ENCODE measurements around the gene KRT24.
"Not testable (repeated sequence)": the region's sequence is repeated elsewhere in the genome, so short reads cannot be mapped to it uniquely, and the experiment has no call there.

Gene KRT24

GRCh38 chr17:40703652-40704051 lies at the start of gene KRT24:
Gene KRT24, minus strand, starts transcription at chr17:40703752. Its CDS starts 59 bp downstream, at chr17:40703693.
- no peak for TF ChIP-seq SUZ12 (IDR thresholded peaks at IDR 0.05; ENCODE audit: extremely low read depth, insufficient read depth, insufficient read length)
- TF ChIP-seq YY1 (IDR thresholded peaks at IDR 0.05; ENCODE audit: insufficient read depth, insufficient read length) = no peak
- TF ChIP-seq ZNF274 (IDR thresholded peaks at IDR 0.05; ENCODE audit: low read depth, low read length) = no peak
- no peaks in the 10 kb centered on the region for H3K36me3 ChIP-seq (ENCODE audit: insufficient read depth, insufficient read length, low read length)
- H3K9ac ChIP-seq (ENCODE audit: insufficient read length, low read depth) = no peak within 1 kb of the TSS

GRCh38 chr17:40751065-40751464 lies 47.5 kb upstream of the KRT24 start:
- no peak for DNase-seq (ENCODE audit: low read depth, low spot score)

More at GRCh38 chr17:40703652-40704051, at the start of gene KRT24:
- DNase-seq (ENCODE audit: low read depth, low spot score) = no peak
- Histone ChIP-seq H3K27me3 (ENCODE audit: insufficient read depth, insufficient read length) (no peaks in the 10 kb centered on the region), H3K4me1 (ENCODE audit: insufficient read depth, insufficient read length) (no peaks in the 10 kb centered on the region), H3K9me3 (ENCODE audit: insufficient read depth, low read length) (no peaks in the 10 kb centered on the region), H3K4me3 (ENCODE audit: insufficient read length, low read depth) (no peak within 1 kb of the TSS)

GRCh38 chr17:40750391-40750790 lies 46.8 kb upstream of the KRT24 start:
- H3K9ac ChIP-seq (ENCODE audit: insufficient read length, low read depth) = no peak overlapping the region
- DNase-seq (ENCODE audit: low read depth, low spot score) = no peak
- no peaks in the 10 kb centered on the region for H3K27me3 ChIP-seq (ENCODE audit: insufficient read depth, insufficient read length)
- H3K4me3 ChIP-seq (ENCODE audit: insufficient read length, low read depth) = no peak overlapping the region
- H3K36me3 ChIP-seq (ENCODE audit: insufficient read depth, insufficient read length, low read length) = no peaks in the 10 kb centered on the region
- no peaks in the 10 kb centered on the region for H3K9me3 ChIP-seq (ENCODE audit: insufficient read depth, low read length)
- no peak for TF ChIP-seq YY1 (IDR thresholded peaks at IDR 0.05; ENCODE audit: insufficient read depth, insufficient read length)
- TF ChIP-seq SUZ12 (IDR thresholded peaks at IDR 0.05; ENCODE audit: extremely low read depth, insufficient read depth, insufficient read length) = no peak
- no peak for TF ChIP-seq ZNF274 (IDR thresholded peaks at IDR 0.05; ENCODE audit: low read depth, low read length)
- no peaks in the 10 kb centered on the region for H3K4me1 ChIP-seq (ENCODE audit: insufficient read depth, insufficient read length)

More at GRCh38 chr17:40751065-40751464, 47.5 kb upstream of the KRT24 start:
- Histone ChIP-seq H3K9me3 (ENCODE audit: insufficient read depth, low read length) (no peaks in the 10 kb centered on the region), H3K27me3 (ENCODE audit: insufficient read depth, insufficient read length) (no peaks in the 10 kb centered on the region), H3K9ac (ENCODE audit: insufficient read length, low read depth) (no peak overlapping the region), H3K4me1 (ENCODE audit: insufficient read depth, insufficient read length) (no peaks in the 10 kb centered on the region), H3K36me3 (ENCODE audit: insufficient read depth, insufficient read length, low read length) (no peaks in the 10 kb centered on the region), H3K4me3 (ENCODE audit: insufficient read length, low read depth) (no peak overlapping the region)
- no peak for TF ChIP-seq SUZ12 (IDR thresholded peaks at IDR 0.05; ENCODE audit: extremely low read depth, insufficient read depth, insufficient read length)
- TF ChIP-seq ZNF274 (IDR thresholded peaks at IDR 0.05; ENCODE audit: low read depth, low read length) = no peak
- TF ChIP-seq YY1 (IDR thresholded peaks at IDR 0.05; ENCODE audit: insufficient read depth, insufficient read length) = no peak

GRCh38 chr17:40748666-40749065 lies 45.1 kb upstream of the KRT24 start:
- H3K9me3 ChIP-seq (ENCODE audit: insufficient read depth, low read length); DNase-seq (ENCODE audit: low read depth, low spot score); H3K4me1 ChIP-seq (ENCODE audit: insufficient read depth, insufficient read length); H3K27me3 ChIP-seq (ENCODE audit: insufficient read depth, insufficient read length); H3K4me3 ChIP-seq (ENCODE audit: insufficient read length, low read depth); H3K36me3 ChIP-seq (ENCODE audit: insufficient read depth, insufficient read length, low read length); H3K9ac ChIP-seq (ENCODE audit: insufficient read length, low read depth): not testable (repeated sequence)

DNA sequence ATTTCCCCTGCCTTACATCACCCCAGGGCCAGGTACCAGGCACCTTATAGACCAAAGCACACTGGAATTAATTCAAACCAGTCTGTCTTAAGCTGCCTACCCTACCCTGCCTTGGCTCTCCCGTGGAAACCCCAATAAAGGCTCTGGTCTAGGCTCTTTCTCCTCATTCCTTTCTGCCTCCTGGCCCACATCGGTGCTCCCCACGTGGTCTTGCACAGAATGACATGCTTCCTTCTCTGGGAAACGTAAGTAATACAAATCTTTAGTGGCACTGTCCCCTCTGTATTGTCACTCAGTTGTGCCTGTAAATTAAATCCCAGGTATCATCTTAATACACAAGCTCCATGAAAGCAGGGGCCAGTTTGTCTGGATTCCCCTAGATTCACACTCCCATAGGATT lies 35.0 kb upstream of the KRT24 start:
- no peak for DNase-seq (ENCODE audit: low read depth, low spot score)
- Histone ChIP-seq H3K36me3 (ENCODE audit: insufficient read depth, insufficient read length, low read length) (no peaks in the 10 kb centered on the region), H3K9me3 (ENCODE audit: insufficient read depth, low read length) (peaks cover 16% of the 10 kb centered on the region; the same call in 1 of the 2 replicates), H3K4me3 (ENCODE audit: insufficient read length, low read depth) (no peak overlapping the region), H3K4me1 (ENCODE audit: insufficient read depth, insufficient read length) (no peaks in the 10 kb centered on the region), H3K9ac (ENCODE audit: insufficient read length, low read depth) (no peak overlapping the region), H3K27me3 (ENCODE audit: insufficient read depth, insufficient read length) (no peaks in the 10 kb centered on the region)
- TF ChIP-seq ZNF274 (IDR thresholded peaks at IDR 0.05; ENCODE audit: low read depth, low read length) (no peak), SUZ12 (IDR thresholded peaks at IDR 0.05; ENCODE audit: extremely low read depth, insufficient read depth, insufficient read length) (no peak), YY1 (IDR thresholded peaks at IDR 0.05; ENCODE audit: insufficient read depth, insufficient read length) (no peak)

DNA sequence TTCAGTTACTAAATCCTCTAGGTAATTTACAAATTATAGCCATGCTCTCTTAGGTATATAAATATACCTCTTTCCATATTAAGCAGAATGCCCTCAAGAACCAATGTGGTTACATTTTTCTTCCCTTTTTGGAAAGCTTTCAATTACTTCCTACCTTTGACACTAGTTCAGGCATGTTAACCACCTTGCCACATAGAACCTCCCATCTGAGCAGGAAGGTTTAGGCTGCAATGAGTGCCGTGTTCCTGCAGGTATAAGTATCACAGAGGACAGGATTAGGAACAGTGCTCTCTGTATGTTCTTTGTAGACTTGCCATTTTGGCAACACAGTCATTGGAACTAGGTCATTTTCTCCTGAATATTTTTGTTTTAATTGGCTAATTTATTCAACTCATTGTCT lies 31.5 kb upstream of the KRT24 start:
- H3K4me1 ChIP-seq (ENCODE audit: insufficient read depth, insufficient read length) = no peaks in the 10 kb centered on the region
- TF ChIP-seq ZNF274 (IDR thresholded peaks at IDR 0.05; ENCODE audit: low read depth, low read length) (no peak), YY1 (IDR thresholded peaks at IDR 0.05; ENCODE audit: insufficient read depth, insufficient read length) (no peak), SUZ12 (IDR thresholded peaks at IDR 0.05; ENCODE audit: extremely low read depth, insufficient read depth, insufficient read length) (no peak)
- H3K27me3 ChIP-seq (ENCODE audit: insufficient read depth, insufficient read length) = no peaks in the 10 kb centered on the region
- no peak overlapping the region for H3K4me3 ChIP-seq (ENCODE audit: insufficient read length, low read depth)
- H3K9ac ChIP-seq (ENCODE audit: insufficient read length, low read depth) = no peak overlapping the region
- no peak for DNase-seq (ENCODE audit: low read depth, low spot score)
- H3K9me3 ChIP-seq (ENCODE audit: insufficient read depth, low read length) = peaks cover 16% of the 10 kb centered on the region; the same call in 1 of the 2 replicates
- no peaks in the 10 kb centered on the region for H3K36me3 ChIP-seq (ENCODE audit: insufficient read depth, insufficient read length, low read length)

DNA sequence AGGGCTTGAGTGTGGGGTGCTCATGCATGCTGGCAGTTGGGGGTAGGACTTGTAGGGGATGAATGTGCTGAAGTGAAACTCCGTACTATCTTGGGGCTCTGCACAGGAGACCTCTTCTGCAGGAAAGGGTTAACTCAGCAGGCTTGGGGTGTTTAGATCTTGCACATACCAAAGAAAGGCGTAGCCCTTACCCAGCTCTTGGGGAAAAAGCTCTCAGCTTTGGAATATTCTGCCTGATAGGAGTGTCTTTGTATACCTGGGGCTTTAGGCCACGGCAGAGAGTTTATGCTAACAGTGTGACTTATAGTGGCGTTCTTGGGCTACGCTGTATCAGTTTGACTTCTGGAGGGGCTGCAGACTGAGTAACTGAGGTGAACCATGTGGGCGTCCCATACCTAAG lies 30.5 kb upstream of the KRT24 start:
- Histone ChIP-seq H3K27me3 (ENCODE audit: insufficient read depth, insufficient read length) (no peaks in the 10 kb centered on the region), H3K4me1 (ENCODE audit: insufficient read depth, insufficient read length) (no peaks in the 10 kb centered on the region), H3K9me3 (ENCODE audit: insufficient read depth, low read length) (peaks cover 16% of the 10 kb centered on the region; the same call in 1 of the 2 replicates), H3K9ac (ENCODE audit: insufficient read length, low read depth) (no peak overlapping the region), H3K36me3 (ENCODE audit: insufficient read depth, insufficient read length, low read length) (no peaks in the 10 kb centered on the region), H3K4me3 (ENCODE audit: insufficient read length, low read depth) (no peak overlapping the region)
- no peak for DNase-seq (ENCODE audit: low read depth, low spot score)
- TF ChIP-seq YY1 (IDR thresholded peaks at IDR 0.05; ENCODE audit: insufficient read depth, insufficient read length) (no peak), ZNF274 (IDR thresholded peaks at IDR 0.05; ENCODE audit: low read depth, low read length) (no peak), SUZ12 (IDR thresholded peaks at IDR 0.05; ENCODE audit: extremely low read depth, insufficient read depth, insufficient read length) (no peak)

- Histone ChIP-seq H3K4me1 (ENCODE audit: insufficient read depth, insufficient read length) (no peaks in the 10 kb centered on the region), H3K9me3 (ENCODE audit: insufficient read depth, low read length) (peaks cover 16% of the 10 kb centered on the region; the same call in 1 of the 2 replicates), H3K9ac (ENCODE audit: insufficient read length, low read depth) (no peak overlapping the region), H3K27me3 (ENCODE audit: insufficient read depth, insufficient read length) (no peaks in the 10 kb centered on the region), H3K4me3 (ENCODE audit: insufficient read length, low read depth) (no peak overlapping the region), H3K36me3 (ENCODE audit: insufficient read depth, insufficient read length, low read length) (no peaks in the 10 kb centered on the region)
- DNase-seq (ENCODE audit: low read depth, low spot score) = no peak
- TF ChIP-seq ZNF274 (IDR thresholded peaks at IDR 0.05; ENCODE audit: low read depth, low read length) (no peak), SUZ12 (IDR thresholded peaks at IDR 0.05; ENCODE audit: extremely low read depth, insufficient read depth, insufficient read length) (no peak), YY1 (IDR thresholded peaks at IDR 0.05; ENCODE audit: insufficient read depth, insufficient read length) (no peak)
These were observed 27.4 kb upstream of the KRT24 start for GRCh38 chr17:40730970-40731369.

Data from NT2/D1 (cell line).